Stimulated activated CD8-positive, alpha-beta memory T cell treated with anti-CD3 and anti-CD28 coated beads, Interleukin-7, amount 100 ng/mL, for 24 hours (primary cell): Measurements from ENCODE around the gene KCNN1.

Experiments used
- DNase-seq: peaks from one replicate; pipeline ENCODE4 v3.0.0-alpha.2; 2020; ENCODE audit warnings: low read depth

The KCNN1 gene

DNA sequence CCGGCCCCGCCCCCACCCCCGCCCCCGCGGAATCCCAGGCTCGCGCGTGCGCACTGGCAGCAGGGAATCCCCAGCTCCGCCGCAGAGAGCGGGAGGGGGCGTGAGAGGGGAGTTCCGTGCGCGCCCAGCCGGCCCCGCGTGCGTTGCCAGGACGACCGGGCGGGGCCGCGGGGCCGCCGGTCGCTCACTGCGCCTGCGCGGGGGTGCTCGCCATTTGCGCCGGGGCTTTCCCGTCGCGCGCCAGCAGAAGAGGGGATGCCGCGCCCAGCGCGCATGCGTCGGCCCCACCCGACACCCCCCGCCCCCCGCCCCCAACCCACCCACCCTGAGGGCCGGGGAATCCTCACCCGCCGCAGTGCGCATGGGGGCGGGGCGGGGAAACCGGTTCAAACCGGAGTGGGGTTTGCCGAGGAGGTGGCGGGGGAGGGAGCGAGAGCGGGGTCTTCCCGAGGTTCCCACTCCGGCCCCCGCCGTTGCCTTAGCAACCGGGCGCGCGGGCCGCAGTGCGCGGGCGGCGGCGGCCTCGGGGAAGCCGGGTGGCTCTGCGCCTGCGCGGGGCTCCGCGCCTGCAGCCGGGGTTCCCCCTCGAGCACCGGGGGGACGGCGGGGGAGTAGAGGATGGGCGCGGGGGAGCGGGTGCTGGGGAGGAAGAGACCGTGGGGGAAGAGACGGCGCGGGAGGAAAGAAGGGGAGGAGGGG lies 18.9 kb upstream of the KCNN1 start:
- peak; percentile 82 for DNase-seq

GRCh38 chr19:17948514-17948900 lies 18.4 kb upstream of the KCNN1 start:
- no peak for DNase-seq

DNA sequence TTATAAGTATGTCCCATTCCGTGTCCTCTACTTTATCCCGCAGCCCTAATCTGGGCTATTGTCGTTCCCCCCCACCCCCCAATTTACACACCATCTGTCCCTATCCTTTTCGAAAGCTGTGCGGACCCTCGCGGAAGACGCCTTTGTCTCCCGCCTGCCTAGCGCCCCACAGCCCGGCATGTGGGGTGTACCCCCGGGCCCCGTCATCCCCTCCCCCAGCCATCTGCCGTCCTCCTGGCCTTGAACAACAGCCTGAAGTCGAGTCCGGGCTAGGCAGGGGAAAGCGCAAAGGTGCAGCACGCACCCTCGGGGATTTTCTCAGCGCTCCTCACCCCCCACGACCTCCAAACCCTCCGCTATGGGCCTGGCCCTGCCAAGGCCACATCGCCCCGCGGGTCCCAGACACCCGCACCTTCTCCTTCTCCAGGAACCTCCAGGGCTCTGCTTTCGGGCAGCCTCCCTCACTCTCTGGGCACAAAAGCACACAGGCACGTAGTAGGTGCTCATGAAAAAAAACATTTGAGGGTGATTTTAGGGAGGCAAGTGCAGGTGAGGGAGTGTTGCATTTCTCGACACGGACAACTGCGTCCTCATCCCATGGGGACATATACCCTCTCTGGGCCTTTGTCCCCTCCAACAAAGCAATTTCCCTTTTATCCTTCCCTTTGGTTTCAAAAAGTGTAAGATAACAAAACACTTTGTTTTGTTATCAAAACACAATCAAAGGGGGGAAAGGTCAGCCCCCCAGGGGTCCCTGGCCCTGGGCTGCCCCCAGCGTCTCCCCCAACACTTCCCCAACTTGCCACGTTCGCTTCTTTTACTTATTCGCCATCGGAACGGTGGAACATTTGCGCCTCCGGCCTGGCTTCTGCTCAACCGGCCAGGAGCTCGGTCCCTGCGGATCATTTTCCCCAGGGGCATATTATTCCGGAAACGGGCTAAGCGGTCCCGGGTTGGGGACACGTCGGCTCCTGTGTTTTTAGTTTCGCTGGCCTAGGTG lies 17.7 kb upstream of the KCNN1 start:
- DNase-seq = no peak

DNA sequence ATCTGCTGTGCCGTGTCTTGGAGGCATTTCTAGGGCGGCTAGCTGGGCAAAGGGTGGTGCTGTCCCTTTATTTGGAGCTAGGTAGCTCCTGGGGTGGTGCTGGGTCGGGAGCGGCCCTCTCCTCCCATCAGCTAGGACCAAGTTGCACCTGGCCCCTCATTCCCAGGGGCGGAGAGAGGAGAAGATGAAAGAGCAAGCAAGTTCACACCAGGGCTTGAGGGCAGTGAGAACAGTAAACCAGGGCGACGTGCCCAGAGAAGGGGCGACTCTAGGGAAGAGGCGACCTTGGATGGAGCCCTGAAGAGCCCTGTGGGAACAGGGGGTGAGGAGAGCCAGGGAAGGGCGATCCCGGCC lies 17.0 kb upstream of the KCNN1 start:
- no peak for DNase-seq

GRCh38 chr19:17950310-17951156 lies 16.4 kb upstream of the KCNN1 start:
- DNase-seq = no peak

DNA sequence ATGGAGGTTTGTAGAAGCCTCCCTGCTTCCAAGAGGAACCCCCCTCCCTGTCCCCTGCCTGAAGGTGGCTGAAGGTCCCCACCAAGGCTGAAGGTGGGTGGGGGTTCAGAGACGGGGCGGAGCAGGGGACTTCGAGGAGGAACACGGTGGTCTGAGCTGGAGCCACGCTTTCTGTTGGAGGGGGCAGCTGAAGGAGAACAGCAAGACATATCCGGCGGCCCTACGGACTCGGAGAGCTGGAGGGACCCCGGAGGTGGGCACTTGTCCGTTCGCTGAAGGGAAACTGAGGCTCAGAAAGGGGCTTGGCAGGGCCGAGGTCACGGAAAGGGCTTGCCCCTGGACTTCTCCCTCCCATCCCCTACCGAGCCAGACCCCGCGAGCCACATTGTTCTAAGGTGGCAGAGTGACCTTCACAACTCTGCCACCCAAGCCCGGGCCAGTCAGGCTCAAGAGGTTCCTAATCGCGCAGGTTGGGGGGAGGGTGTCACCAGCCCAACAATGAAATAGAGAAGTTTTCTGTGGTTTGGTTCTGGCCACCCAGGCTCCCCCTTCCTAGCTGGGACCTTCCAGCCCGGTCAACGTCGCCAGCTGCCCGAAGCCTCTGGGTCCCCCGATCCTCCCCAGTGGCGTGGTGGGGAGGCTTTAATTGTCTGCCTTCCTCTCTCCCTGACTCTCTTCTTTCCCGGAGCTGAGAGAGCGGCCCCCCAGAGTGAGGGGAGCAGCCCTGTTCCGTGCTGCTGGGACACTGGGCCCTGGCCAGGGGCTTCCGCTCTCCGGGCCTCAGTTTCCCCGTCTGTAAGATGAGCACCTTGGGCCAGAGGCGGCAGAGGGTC lies 15.5 kb upstream of the KCNN1 start:
- DNase-seq = no peak

- no peak for DNase-seq
These were observed 14.6 kb upstream of the KCNN1 start for GRCh38 chr19:17951990-17952976.

- DNase-seq = no peak
These were observed 13.5 kb upstream of the KCNN1 start for GRCh38 chr19:17953316-17953801.

DNA sequence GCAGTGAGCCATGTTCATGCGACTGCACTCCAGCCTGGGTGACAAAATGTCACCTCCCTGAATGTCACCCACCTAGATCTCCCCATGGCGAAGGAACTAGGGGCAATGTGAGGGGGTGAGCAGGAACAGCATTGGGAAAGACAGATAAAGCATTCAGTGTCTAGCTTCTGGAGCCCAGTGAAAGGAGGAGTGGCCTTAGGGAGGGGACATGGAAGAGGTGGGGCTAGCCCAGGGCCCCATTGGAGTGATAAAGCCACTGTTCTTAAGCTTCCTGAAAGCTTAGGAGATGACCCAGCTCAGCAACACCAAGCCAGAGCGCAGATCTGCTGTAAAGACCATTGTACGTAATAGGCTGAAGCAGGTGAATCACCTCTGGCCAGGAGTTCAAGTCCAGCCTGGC lies 13.0 kb upstream of the KCNN1 start:
- no peak for DNase-seq

DNA sequence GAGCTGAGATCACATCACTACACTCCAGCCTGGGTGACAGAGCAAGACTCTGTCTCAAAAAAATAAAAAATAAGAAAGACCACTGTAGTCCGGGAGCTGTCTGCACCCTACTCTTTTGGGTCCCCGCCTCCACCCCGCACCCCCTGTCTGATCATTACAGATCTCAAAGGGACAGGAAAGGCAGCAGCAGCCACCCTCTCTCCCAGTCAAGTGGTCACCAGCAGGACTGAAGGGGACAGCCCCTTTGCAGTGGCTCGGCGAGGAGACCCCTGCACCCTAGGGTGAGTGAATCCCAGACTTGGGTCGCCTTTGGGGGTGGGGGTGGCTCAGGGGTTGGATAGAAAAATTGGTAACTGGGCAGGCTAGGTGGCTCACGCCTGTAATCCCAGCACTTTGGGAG lies 12.5 kb upstream of the KCNN1 start:
- DNase-seq = no peak

DNA sequence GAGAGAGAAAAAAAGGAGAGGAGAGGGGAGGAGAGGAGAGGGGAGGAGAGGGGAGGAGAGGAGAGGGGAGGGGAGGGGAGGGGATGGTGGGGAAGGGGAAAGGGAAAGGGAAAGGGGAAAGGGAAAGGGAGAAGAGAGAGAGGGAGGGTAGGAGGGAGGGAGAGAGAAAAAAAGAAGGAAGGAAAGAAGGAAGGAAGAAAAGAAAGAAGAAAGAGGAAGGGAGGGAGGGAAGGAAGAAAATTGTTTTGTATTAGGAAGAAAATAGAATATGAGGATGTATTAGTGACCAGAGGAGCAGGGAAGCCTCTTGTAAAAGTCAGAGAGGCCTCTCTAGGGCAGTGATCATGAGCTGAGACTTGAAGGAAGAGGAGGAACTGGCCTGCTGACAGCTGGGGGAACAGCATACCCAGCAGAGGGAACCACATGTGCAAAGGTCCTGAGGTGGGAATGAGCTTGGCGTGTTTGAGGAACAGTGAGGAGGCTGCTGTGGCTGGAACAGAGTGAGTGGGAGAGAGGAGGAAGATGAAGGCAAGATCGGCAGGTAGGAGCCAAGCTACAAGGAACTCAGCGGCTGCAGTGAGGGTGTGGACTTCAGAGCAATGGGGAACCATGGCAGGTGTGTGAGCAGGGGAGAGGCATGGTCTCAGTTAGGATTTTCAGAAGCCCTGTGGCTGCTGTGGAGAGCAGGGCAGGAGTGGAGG lies 9.6 kb upstream of the KCNN1 start:
- DNase-seq = no peak

DNA sequence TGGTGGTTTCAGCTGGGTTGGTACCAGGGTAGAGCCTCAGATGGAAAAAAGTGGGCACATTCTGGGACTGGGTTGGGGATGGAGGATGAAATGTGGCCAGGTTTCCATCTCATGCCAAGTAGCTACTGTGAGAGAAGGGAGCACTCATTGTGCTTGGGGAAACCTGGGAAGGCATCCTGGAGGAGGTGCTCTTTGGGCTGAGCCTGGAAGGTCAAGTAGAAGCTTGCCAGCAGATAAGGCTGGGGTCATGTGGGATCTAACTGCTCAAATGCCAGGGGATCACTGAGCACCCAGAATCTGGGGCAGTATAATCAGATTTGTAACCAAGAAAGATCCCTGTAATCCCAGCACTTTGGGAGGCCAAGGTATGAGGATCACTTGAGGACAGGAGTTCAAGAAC lies 9.0 kb upstream of the KCNN1 start:
- no peak for DNase-seq

GRCh38 chr19:17963936-17964691 lies 2.8 kb upstream of the KCNN1 start:
- no peak for DNase-seq

GRCh38 chr19:17965370-17966128 lies 1.4 kb upstream of the KCNN1 start:
- no peak for DNase-seq

GRCh38 chr19:17966129-17966483 lies 801 bp upstream of the KCNN1 start:
- no peak for DNase-seq

DNA sequence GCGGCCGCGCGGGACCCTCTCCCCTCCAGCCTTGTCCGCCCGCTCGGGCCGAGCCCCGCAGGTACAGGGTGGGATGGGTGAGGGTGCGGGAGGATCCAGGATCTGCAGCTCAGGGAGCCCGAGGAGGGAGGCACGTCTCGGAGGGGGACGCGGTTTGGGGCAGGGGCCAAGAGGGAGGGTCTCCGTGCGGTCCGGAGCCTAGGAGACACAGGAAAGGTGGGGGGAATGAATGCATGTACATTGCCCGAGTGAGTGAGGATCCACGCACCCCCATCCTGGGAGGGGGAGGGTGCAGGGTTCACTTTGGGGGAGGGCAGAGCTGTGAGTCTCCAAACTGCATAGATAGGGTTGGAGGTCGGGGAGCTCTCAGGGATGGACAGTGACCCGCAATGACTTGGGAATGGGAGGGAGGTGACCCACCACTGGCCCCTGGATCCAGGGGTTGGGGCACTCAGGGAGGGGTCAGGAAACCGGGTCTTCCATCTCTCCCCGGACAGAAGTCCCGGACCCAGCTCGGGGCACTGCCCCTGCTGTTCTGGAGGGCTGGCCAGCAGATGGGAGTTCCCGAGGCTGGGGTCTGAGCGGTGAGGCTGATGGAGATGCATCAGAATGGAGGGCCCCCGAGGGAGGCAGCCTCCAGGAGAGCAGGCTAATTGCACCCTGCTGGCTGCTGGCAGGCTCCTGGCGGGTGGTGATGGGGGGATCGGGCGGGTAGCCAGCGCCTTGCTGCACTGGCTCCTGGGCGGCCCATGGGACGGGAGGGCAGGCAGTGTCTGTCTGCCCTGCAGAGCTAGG lies 547 bp downstream of the KCNN1 start:
- DNase-seq = no peak

DNA sequence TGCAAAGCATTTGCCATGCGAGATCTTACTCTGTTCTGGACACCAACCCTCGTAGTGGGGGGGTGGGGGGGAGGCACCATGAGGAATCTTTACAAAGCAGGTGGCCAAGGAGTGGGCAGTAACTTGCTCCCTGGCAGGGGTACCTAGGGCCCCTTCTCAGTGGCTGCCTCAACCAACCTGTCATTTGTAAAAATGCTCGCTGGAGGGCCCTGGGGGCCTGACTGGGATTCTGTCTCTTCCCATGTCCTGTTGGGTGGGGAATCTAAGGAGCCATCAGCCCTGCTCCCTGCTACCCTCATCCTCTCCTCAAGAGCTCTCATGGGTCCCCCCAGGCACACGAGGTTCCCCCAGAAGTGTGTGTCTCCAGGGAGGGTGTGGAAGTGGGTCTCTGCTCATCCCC lies 1.5 kb downstream of the KCNN1 start:
- DNase-seq = no peak
